ENCODE measurements around the gene SPATA33. TPM values are rescaled to one million over a fixed set of nuclear protein-coding genes. Genes with fewer than 3 reads are reported as not detected.

Gene SPATA33
- 5.1 and 7.4 TPM in 2 replicates for total RNA-seq

DNA sequence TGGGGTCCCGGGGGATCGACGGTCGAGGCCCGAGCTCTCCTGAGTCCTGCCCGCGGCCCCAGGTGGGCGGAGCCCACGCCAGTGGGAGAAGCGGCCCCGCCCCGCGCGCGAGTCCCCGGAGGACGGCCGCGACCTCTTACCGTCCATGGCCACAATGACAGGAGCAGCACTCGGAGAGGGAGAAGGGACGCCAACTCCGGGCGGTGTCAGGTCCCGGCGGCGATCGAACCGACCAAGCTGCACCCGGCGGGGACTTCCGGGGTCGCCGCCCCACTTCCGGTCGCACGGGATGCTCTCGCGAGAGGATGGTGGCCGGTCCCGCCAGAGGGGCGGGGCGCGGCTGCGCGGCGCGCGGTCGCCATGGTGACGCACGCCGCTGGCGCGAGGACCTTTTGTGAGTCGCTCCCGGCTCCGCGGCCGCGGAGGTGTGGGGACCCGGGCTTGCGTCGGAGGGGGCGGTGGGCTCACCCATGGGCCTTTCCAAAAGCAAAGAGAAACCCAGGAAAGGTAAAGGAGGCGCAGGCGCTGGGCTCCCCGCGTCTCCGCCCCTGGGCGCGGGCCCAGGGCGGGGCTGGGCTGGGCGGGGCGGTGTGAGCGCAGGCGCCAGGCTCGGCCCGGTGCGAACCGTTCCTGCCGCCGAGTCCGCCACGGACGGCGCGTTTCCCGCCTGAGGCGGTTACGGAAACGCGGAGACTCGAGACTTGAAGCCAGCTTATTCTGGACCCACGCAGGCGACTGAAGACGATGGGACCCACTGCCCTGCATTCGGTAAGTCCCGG is at the start of gene SPATA33, which contains the start of gene CHMP1A:
TSS of gene SPATA33 (plus strand) at position 395 of the 779 bp plus-strand sequence. CDS start at position 471, 76 bp downstream.
TSS of gene CHMP1A (minus strand) at position 267 of the 779 bp plus-strand sequence. CDS start at position 147, 120 bp downstream.

DNA sequence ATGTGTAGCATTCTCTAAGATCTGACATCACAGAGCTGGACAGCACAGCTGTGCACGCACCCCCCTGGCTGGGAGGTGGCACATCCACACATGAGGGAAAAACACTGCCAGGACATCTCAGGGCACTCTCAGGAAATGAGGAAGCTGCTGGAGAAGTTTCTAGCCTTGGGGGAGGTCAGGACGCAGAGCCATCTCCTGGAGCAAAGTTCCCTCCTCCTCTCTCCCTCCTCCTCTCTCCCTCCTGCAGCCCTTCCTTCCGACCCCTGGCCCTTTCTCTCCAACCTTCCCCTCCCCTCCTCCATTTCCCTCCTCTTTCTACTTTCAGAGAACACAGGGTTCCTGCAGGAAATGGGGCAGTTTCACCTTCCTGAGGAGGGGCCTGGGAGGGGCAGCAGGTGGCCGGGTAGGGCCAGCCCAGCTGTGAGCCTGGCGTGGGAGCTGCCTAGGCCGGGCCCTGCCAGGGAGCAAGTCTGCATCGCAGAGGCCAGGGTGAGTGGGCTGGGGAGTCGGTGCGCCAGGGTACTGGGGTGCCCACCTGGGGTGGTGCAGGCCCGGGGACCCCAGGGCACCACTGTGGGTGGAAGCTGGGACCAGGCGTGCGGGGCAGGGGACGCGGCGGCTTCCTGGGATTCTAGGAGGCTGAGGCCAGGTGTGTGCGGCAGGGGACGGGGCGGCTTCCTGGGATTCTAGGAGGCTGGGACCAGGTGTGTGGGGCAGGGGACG is 44.2 kb upstream of the SPATA33 start, which contains the start of gene DPEP1:
TSS of gene DPEP1 (plus strand) at position 412 of the 723 bp plus-strand sequence. CDS start 16,769 bp downstream, outside the sequence.

DNA sequence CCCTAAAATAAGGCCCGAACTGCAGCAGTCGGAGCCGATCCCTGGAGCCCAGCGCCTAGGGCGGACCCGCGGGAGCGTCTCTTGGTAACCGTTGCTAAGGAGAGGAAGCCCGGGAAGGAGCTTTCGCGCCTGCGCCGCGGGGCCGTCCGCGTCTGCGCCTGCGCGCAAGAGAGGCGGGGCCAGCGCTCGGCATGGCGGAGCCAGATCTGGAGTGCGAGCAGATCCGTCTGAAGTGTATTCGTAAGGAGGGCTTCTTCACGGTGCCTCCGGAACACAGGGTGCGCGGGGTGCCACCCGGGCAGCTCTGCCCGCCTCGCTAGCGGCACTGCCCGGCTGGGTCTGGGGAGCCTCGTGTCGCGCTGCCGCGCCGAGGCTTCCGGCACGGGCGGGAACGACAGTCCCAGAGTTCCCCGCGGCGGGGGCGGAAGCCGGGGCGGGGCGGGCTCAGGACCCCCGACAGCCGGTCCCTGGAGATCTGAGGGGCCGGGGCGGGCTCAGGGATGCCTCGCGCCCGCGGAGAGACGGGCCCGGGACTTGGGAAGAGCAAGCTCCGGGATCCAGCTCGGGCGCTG is 29.0 kb downstream of the SPATA33 start, which contains the start of gene CDK10:
TSS of gene CDK10 (plus strand) at position 170 of the 572 bp plus-strand sequence. CDS start at position 192, 22 bp downstream.

DNA sequence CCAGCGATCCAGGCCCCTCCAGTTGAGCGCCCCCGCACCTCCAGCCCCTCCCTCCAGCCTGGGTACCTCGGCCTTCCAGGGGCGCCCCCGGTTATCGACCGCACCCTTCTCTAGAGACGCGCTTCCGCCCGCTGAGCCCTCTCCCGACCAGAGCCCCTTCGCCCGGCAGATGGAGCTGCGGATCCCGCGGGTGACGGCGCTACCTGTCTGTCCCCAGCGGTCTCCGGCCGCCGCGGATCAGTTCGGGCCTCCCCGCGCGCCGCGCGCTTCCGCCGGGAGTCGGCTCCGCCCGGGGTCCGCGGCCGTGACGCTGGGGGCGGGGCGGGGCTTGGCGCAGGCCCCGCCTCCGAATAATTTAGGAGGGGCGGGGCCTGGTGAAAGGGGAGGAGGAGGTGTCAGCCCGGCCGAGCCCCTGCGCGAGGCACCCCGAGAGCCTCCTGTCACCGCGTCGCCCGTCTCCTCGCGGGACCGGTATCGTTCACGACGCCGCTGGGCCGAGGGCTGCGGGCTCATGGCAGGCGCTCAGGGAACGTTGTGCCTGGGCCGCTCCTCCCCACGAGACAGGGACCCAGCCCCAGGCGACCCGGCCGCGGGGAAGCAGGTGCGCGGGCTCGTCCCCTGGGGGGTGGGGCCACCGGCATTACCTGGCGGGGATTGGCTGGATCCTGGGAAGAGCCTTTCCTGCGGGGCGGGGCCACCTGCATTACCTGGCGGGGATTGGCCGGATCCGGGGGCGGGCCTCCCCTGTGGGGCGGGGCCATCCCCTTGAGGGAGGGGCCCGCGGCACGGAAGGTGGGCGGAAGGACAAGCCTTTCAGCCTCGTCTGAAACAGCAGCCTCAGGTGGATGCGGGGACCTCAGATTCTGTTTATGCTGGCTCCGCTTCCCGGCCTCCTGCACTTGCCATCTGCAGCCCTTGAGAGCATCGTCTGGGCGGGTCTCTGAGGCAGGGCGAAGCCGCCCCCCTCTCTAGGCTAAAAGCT is 44.1 kb downstream of the SPATA33 start, which contains the start of gene SPATA2L:
TSS of gene SPATA2L (minus strand) at position 281 of the 982 bp plus-strand sequence. CDS start 473 bp downstream, outside the sequence.

Other genes starting within 250 kb of the SPATA33 start
- gene ANKRD11, start 167.3 kb upstream of the SPATA33 start, total RNA-seq: 41.5 and 45.4 TPM in 2 replicates
- gene SPG7, start 149.4 kb upstream of the SPATA33 start, total RNA-seq: 111 and 145 TPM in 2 replicates
- 6,637 and 6,795 TPM in 2 replicates for gene RPL13, start 97.2 kb upstream of the SPATA33 start, total RNA-seq
- gene CPNE7, start 82.1 kb upstream of the SPATA33 start, total RNA-seq: 34.2 and 41.4 TPM in 2 replicates
- gene DPEP1, start 44.2 kb upstream of the SPATA33 start, total RNA-seq: 0.15 and 0.34 TPM in 2 replicates
- gene CHMP1A, start 128 bp upstream of the SPATA33 start, total RNA-seq: 76.0 and 87.0 TPM in 2 replicates
- 51.0 and 65.1 TPM in 2 replicates for gene CDK10, start 28.9 kb downstream of the SPATA33 start, total RNA-seq
- 5.6 and 6.1 TPM in 2 replicates for gene SPATA2L, start 43.9 kb downstream of the SPATA33 start, total RNA-seq
- 8.5 and 9.6 TPM in 2 replicates for gene VPS9D1, start 63.1 kb downstream of the SPATA33 start, total RNA-seq
- gene ZNF276, start 63.7 kb downstream of the SPATA33 start, total RNA-seq: 6.8 and 9.9 TPM in 2 replicates
- 21.4 and 32.6 TPM in 2 replicates for gene FANCA, start 158.8 kb downstream of the SPATA33 start, total RNA-seq
- gene SPIRE2, start 170.6 kb downstream of the SPATA33 start, total RNA-seq: 0.50 and 1.9 TPM in 2 replicates
- gene TCF25, start 215.8 kb downstream of the SPATA33 start, total RNA-seq: 111 and 118 TPM in 2 replicates

Measured in bronchus fibroblast of lung (primary cell).